Activated gamma-delta T cell (primary cell): ENCODE measurements around the gene WDR27.
"Not testable (repeated sequence)": the region's sequence is repeated elsewhere in the genome, so short reads cannot be mapped to it uniquely, and the experiment has no call there.

Experiments
- DNase-seq: peaks from one replicate; lab custom pipeline; 2025; lab: John Stamatoyannopoulos, UW

Gene WDR27

DNA sequence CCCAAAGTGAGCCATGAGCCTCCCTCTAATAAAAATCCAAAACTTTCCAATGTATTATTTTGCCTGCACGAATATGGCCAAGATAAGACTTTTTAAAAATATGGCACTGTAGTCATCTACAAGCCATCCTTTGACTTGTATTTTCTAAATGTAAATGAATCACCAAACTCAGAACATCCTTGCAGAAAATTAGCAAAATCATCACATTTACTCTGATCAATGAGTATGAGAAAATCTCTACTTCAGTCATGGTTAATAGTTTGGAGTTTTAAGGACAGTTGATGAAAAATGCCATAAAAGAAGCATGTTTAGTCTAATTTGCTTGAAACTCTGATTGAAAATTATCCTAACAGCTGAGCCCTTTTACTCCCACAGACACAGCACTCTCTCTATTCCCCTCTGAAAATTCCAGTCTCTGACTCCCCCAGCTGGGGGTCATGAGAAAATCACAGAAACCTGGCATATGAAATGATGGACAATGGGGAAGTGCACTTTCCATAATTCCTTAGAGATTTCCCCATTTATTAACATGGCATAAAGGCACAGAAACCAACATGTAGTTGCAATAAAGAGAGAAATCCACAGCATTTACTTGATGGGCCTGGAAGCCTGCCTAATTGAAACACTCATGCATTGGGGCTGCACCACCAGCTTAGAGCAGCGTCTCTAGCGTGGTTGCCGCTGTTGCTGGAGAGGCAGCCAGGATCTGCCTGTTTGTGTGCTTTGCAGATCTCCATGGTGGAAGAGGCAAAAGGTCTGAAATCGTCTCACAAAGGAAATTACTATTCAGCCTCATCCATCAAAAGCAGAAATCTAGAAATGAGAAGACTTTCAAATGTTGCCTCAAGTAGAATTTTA is 214.0 kb downstream of the WDR27 start:
- DNase-seq, result no peak

DNA sequence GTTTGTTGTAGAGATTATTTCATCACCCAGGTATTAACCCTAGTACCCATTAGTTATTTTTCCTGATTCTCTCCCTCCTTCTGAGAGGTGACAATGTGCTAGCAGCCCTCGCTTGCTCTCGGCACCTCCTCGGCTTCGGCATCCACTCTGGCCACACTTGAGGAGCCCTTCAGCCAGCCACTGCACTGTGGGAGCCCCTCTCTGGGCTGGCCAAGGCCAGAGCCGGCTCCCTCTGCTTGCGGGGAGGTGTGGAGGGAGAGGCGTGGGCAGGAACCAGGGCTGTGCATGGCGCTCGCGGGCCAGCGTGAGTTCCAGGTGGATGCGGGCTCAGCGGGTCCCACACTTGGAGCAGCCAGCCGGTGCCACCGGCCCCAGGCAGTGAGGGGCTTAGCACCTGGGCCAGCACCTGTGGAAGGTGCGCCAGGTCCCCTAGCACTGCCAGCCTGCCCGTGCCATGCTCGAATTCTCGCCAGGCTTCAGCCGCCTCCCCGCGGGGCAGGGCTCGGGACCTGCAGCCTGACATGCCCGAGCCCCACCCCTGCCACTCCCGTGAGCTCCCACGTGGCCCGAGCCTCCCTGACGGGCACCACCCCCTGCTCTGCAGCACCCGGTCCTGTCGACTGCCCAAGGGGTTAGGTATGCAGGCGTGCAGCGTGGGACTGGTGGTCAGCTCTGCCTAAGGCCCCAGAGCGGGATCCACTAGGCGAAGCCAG is 221.9 kb downstream of the WDR27 start:
- DNase-seq, result no peak

GRCh38 chr6:169474362-169474761 is 227.5 kb downstream of the WDR27 start:
- no peak for DNase-seq

GRCh38 chr6:169473663-169474062 is 228.2 kb downstream of the WDR27 start:
- DNase-seq, result no peak

DNA sequence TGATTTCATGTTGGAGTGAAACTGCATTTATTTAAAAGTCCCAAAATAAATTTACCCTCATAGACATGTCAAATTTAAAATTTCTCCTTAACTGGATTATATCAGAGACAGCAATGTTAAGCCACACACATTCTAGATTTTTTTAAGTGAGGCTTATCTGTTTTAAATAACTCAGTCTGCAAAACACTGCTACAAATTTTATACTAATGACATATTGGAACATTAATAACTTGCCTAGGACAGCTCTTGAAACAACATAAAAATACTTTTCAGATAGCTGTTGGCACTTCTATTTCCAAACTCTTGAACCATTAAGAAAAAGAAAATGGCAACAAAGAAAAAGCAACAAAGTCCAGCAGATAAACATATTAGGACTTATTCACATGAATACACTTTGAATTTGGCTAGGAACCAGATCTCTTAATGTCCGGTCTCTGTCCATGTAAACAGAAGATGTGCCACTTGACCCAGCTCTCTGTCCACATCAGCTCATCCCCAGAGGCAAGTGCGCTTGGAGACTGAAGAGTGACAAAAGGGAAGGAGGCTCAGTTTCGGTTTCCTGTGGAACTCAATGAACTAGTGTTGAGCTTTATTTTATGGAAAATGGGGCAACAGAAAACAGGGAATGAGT is 228.9 kb downstream of the WDR27 start:
- DNase-seq, result no peak

DNA sequence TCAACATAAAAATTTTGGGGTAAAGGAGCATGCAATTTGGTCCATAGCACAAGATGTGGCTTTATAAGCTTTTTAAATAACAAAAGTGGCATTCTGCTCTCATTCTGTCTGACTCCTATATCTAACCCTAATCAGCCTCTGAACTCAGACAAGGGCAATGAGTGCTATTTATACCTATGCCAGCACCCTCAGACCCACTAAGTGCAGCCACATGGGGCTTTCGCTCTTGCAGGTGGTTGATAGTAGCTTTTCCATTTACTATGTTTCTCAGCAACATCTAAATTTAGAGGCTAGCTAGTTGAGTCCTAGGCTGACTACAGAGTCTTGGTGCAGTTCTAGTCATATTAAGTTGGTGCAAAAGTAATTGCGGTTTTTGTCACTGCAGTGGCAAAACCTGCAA is 231.0 kb downstream of the WDR27 start:
- DNase-seq, result no peak

DNA sequence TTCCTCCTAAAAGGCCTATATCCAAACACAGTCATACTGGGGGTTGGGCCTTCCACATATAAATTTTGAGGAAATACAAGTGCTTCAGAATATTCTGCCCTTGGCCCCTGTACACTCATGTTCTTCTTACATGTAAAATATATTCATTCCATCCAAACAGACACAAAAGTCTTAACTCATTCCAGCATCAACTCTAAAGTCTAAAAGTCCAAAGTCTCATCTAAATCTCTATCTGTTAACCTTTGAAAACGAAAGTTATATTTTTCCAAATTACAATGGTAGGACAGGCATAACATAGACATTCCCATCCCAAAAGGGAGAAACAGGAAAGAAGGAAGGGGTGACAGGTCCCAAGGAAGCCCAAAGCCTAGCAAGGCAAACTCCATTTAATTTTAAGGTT is 232.8 kb downstream of the WDR27 start:
- no peak for DNase-seq

- not testable (repeated sequence) for DNase-seq
Observed at GRCh38 chr6:169467755-169468154, 234.1 kb downstream of the WDR27 start.

GRCh38 chr6:169466256-169466655 is 235.6 kb downstream of the WDR27 start:
- DNase-seq, result not testable (repeated sequence)

- no peak for DNase-seq
Observed at GRCh38 chr6:169457762-169458161, 244.1 kb downstream of the WDR27 start.

GRCh38 chr6:169456840-169457239 is 245.0 kb downstream of the WDR27 start:
- DNase-seq, result no peak

DNA sequence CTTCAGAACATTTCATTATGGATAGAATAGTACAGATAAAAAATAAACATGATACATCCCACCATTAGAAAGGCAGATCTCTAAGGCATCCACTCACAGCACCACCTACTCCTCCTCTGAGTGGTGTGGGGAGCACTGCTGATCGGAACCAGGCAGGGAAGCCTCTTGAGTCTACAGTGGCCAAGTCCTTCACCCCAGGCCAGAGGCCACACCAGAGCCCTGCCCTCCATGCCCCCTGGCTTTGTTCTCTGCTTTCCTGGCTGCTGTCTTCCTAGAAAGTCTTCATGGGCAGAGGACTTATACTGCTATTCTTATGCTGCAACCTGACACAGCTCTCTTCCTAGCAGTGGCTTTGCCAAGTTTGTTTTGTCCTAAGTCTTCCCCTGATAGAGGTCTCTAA is 246.4 kb downstream of the WDR27 start:
- no peak for DNase-seq

DNA sequence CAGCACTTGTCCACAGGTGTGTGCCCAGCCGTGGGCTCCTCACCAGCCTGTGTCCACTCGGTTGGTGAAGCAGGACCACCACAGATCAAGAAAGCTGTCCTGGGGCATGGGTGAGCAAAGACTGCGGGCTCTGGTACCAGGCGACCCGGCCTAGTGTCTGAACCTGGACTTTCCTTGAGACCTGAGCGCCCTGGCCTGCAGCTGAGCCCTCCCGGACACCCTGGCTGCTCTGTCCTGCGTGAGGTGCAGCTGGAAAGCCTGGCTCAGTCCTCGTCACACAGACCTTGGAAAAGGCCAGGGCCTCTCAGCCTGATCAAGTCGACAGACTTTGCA is 247.0 kb downstream of the WDR27 start:
- no peak for DNase-seq

DNA sequence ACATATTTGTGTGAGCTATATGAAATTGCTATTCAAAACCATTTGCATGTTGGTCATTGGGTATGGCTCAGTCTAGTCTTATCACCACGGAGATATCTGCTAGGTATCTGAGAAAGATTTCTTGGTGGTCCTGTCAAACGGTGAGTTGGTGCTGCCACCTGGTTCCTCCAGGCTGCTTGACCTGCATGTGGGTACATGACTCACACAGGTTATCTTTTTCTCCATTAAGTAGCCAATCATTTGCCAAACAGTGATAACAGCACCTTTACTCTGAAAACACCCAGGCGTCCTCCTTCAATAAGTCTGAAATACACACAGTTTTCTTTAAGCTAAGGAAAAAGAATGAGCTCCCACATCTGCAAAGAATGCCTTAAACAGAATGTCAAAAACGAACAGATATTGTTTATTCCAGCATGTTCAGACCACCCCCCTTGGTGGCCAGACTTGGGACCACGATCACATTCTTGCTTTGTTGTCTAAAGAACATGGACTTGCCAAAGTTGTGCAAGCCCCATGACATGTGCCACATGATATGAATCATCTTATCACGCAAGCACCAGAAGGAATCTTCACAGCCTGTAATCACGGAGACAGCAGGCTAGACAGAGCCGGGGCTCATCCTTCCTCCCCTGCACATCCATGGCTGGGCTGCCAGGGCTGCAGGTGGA is 247.5 kb downstream of the WDR27 start:
- DNase-seq, result no peak

DNA sequence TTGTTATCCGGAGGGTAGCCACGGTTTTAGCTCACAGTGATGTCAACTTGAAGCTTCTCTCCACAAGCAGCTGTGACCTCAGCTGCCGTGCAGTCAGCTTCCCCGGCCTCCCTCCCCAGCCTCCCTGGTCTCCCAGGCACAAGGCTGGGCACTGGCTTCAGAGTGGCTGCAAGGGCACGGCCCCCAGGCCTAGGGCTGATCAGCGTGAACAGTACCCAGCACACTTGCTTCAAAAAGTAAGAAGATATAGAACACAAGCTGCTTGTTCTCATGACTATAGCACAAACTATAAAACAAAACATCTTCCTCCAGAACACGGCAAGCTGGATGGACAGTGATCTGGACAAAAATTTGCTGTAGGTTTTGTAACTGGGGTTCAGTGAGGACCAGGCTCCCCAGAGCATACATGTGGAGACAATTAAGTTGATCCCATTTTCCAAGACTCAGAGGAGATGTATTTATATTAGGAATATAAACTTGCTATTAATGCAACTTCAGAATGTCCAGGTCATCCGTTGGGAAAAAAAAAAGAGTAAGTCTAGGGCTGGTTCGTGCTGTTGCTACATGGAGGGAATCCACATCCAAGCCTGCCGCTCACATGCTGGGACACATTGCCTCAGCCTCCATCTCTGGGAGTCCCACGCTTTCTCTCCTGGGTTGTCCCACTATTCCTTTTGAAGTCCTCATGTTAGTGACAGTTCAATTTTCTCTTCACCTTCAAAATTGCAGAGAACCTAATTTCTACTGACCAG is 248.8 kb downstream of the WDR27 start:
- DNase-seq, result no peak

GRCh38 chr6:169452117-169452868 is 249.5 kb downstream of the WDR27 start:
- no peak for DNase-seq

GRCh38 chr6:169451065-169451838 is 250.6 kb downstream of the WDR27 start:
- DNase-seq, result no peak

GRCh38 chr6:169450097-169450496 is 251.7 kb downstream of the WDR27 start:
- no peak for DNase-seq

- DNase-seq, result no peak
Observed at GRCh38 chr6:169449221-169449620, 252.6 kb downstream of the WDR27 start.
